HCT116 (cell line): ENCODE results near the gene HES5. TPM values are rescaled to one million over a fixed set of nuclear protein-coding genes. Genes with fewer than 3 reads are reported as not detected.

Experiments used
- ATAC-seq: fragments of 200-7000 bp; cut with Tn5 transposase; 2 replicates; pipeline ENCODE4 v1.9.1; 2020; ENCODE audit warnings: mild to moderate bottlenecking, moderate library complexity
- BruUV-seq: library from RNA; stranded (reverse); fragments of 400-500 nt; replicated peaks from 2 replicates; lab custom pipeline; 2021; lab: Mats Ljungman, UMichigan
- CTCF ChIA-PET: fragments of 300-600 bp; sonication (Branson Sonifier 250); formaldehyde crosslinking; loops from one replicate; lab custom pipeline; 2021; ENCODE audit warnings: antibody characterized with exemption; lab: Charles Lee
- POLR2A ChIA-PET: fragments of 300-600, 350-600 bp; sonication (Branson Sonifier 250); formaldehyde crosslinking; loops from one replicate; lab custom pipeline; 2021; ENCODE audit warnings: antibody characterized with exemption; lab: Charles Lee
- RAD21 ChIA-PET, 2 experiments: fragments of 300-600 bp; sonication (Branson Sonifier 250); formaldehyde crosslinking; loops; one replicate each; lab custom pipeline; 2023; ENCODE audit warnings: low total read pairs in 2 of 2; ENCODE audit not compliant: uncharacterized antibody in 2 of 2, unreplicated experiment in 2 of 2, low non-redundant PET in 1 of 2; lab: Charles Lee
- DNase-seq: peaks from one replicate; pipeline ENCODE4 v3.0.0-alpha.2; 2010; ENCODE audit warnings: low read depth, low spot score
- H2AFZ ChIP-seq: fragments of 200-600 bp; shearing (Covaris generic), sonication (generic); 2 replicates; pipeline ENCODE4 v1.6.1; 2017; ENCODE audit warnings: low read depth, mixed run types, mixed read lengths, antibody characterized with exemption, low read length; ENCODE audit not compliant: poor library complexity, severe bottlenecking
- H3K27ac ChIP-seq: 2 replicates; pipeline ENCODE4 v1.5.1; 2012; ENCODE audit warnings: low read depth, low read length
- H3K27me3 ChIP-seq: fragments of 200-600 bp; sonication (generic); 2 replicates; pipeline ENCODE4 v1.6.1; 2016; ENCODE audit warnings: mixed run types, low read length, mixed read lengths; ENCODE audit not compliant: insufficient read depth
- H3K36me3 ChIP-seq, 2 experiments: fragments of 200-500 bp in 1 of 2; fragments of 200-600 bp in 1 of 2; sonication (Bioruptor generic) in 1 of 2; sonication (generic) in 1 of 2; 2 replicates each; pipeline versions ENCODE4 v1.5.1 to v1.6.1; 2014 to 2016; ENCODE audit warnings: low read length in 2 of 2, inconsistent platforms in 1 of 2, mixed read lengths in 1 of 2, mixed run types in 1 of 2; ENCODE audit not compliant: insufficient read depth in 2 of 2, control insufficient read depth in 1 of 2
- H3K4me1 ChIP-seq, 2 experiments: fragments of 200-600 bp in 1 of 2; sonication (generic) in 1 of 2; 2 replicates each; pipeline versions ENCODE4 v1.5.1 to v1.6.1; 2012 to 2017; ENCODE audit warnings: low read length in 2 of 2, inconsistent platforms in 1 of 2, mild to moderate bottlenecking in 1 of 2, mixed read lengths in 1 of 2, mixed run types in 1 of 2, moderate library complexity in 1 of 2; ENCODE audit not compliant: insufficient read depth in 2 of 2, control insufficient read depth in 1 of 2
- H3K4me2 ChIP-seq: fragments of 200-600 bp; sonication (generic); 2 replicates; pipeline ENCODE4 v1.6.1; 2017; ENCODE audit warnings: mixed run types, low read length, mixed read lengths
- H3K4me3 ChIP-seq, 2 experiments: fragments of 200-600 bp in 1 of 2; sonication (generic) in 1 of 2; replicated peaks in 1 of 2; 2 replicates each; pipeline ENCODE4 v1.5.1; 2011 to 2016; ENCODE audit warnings: low read length in 2 of 2, control low read depth in 1 of 2, low read depth in 1 of 2, mild to moderate bottlenecking in 1 of 2, mixed read lengths in 1 of 2, mixed run types in 1 of 2
- H3K79me2 ChIP-seq: fragments of 200-600 bp; sonication (generic); 2 replicates; pipeline ENCODE4 v1.6.1; 2017; ENCODE audit warnings: mild to moderate bottlenecking, mixed run types, low read length, moderate library complexity, mixed read lengths; ENCODE audit not compliant: insufficient read depth
- H3K9ac ChIP-seq: fragments of 200-600 bp; sonication (generic); 2 replicates; pipeline ENCODE4 v1.6.1; 2016; ENCODE audit warnings: low read length, mixed read lengths
- H3K9me2 ChIP-seq: fragments of 200-600 bp; sonication (generic), shearing (Covaris generic); 2 replicates; pipeline ENCODE4 v1.6.1; 2017; ENCODE audit warnings: mixed run types, mild to moderate bottlenecking, moderate library complexity; ENCODE audit not compliant: insufficient read depth
- H3K9me3 ChIP-seq, 2 experiments: fragments of 200-500 bp in 1 of 2; fragments of 200-600 bp in 1 of 2; sonication (Bioruptor generic) in 1 of 2; sonication (generic) in 1 of 2; 2 replicates each; pipeline ENCODE4 v1.6.1; 2014 to 2017; ENCODE audit warnings: low read length in 2 of 2, mixed read lengths in 2 of 2, inconsistent platforms in 1 of 2, low read depth in 1 of 2, mild to moderate bottlenecking in 1 of 2, mixed run types in 1 of 2, moderate library complexity in 1 of 2; ENCODE audit not compliant: control insufficient read depth in 1 of 2, insufficient read depth in 1 of 2
- H4K20me1 ChIP-seq: fragments of 200-600 bp; sonication (generic), shearing (Covaris generic); 2 replicates; pipeline ENCODE4 v1.6.1; 2017; ENCODE audit warnings: mixed run types, mild to moderate bottlenecking, moderate library complexity; ENCODE audit not compliant: insufficient read depth
- CTCF ChIP-seq, 3 experiments: fragments of 200-600 bp in 1 of 3; sonication (generic) in 1 of 3; IDR thresholded peaks in 2 of 3; conservative IDR thresholded peaks in 1 of 3; 2 replicates each; pipeline ENCODE4 v1.5.1; 2012 to 2017; ENCODE audit warnings: low read depth in 2 of 3, low read length in 2 of 3, antibody characterized with exemption in 1 of 3, borderline replicate concordance in 1 of 3, control low read depth in 1 of 3, mild to moderate bottlenecking in 1 of 3, mixed read lengths in 1 of 3, mixed run types in 1 of 3, moderate library complexity in 1 of 3; ENCODE audit not compliant: insufficient read depth in 1 of 3
- EZH2 ChIP-seq: fragments of 200-600 bp; sonication (generic); IDR thresholded peaks from 2 replicates; pipeline ENCODE4 v1.6.1; 2017; ENCODE audit warnings: antibody characterized with exemption, mixed run types
- POLR2A ChIP-seq: IDR thresholded peaks from 2 replicates; pipeline ENCODE4 v1.7.0; 2011; ENCODE audit warnings: borderline replicate concordance; ENCODE audit not compliant: insufficient read depth, insufficient read length; ENCODE audit errors: extremely low read depth
- SRF ChIP-seq: IDR thresholded peaks from 2 replicates; pipeline ENCODE4 v1.6.1; 2012; ENCODE audit warnings: low read depth
- ZBTB33 ChIP-seq: IDR thresholded peaks from 2 replicates; pipeline ENCODE4 v1.6.1; 2011; ENCODE audit warnings: mild to moderate bottlenecking, low read length, moderate library complexity; ENCODE audit not compliant: insufficient replicate concordance; ENCODE audit errors: extremely low read depth
- ZFX ChIP-seq: fragments of 450-650 bp; IDR thresholded peaks from 2 replicates; pipeline ENCODE4 v1.6.1; 2017
- intact Hi-C: fragments of 100-400 bp; cut with micrococcal nuclease; formaldehyde crosslinking; loops from 2 replicates; pipeline ENCODE4 v1.10.0; 2022
- total RNA-seq: library from RNA; stranded (reverse); gene quantifications from one replicate; pipeline ENCODE4 v1.2.1, GENCODE V29; 2021; ENCODE audit not compliant: unreplicated experiment

Gene HES5
- total RNA-seq, 1 experiment from 2014 or later, result not detected

- ChIA-PET RAD21 (no interaction called here), CTCF (no interaction called here)
- H3K9me3 ChIP-seq, result no peaks in the 10 kb centered on the region
These were observed 10.3 kb downstream of the HES5 start for GRCh38 chr1:2519729-2520128.

More at GRCh38 chr1:2519729-2520128, 10.3 kb downstream of the HES5 start:
- BruUV-seq, result no TSS peak
- peaks cover 15 to 22% of the 10 kb centered on the region in 2 experiments; a peak in 3 of 4 replicates for H3K36me3 ChIP-seq
- H3K9me2 ChIP-seq, result no peaks in the 10 kb centered on the region
- H3K4me2 ChIP-seq, result no peak overlapping the region
- POLR2A ChIA-PET, result no interaction called here
- H3K4me1 ChIP-seq, result peaks cover 3% of the 10 kb centered on the region in 2 experiments; a peak in 3 of 4 replicates
- peaks cover 37% of the 10 kb centered on the region for H3K79me2 ChIP-seq
- TF ChIP-seq ZFX, result no peak
- no peak for TF ChIP-seq POLR2A
- TF ChIP-seq SRF, result no peak
- no peak for TF ChIP-seq ZBTB33
- TF ChIP-seq CTCF (IDR thresholded peaks at IDR 0.05 in 2 of 3, conservative IDR thresholded peaks at IDR 0.05 in 1 of 3; ENCODE audit: borderline replicate concordance in 1 of 3, insufficient read depth in 1 of 3, low read depth in 2 of 3, low read length in 2 of 3), result no peak
- no peak for TF ChIP-seq EZH2
- H3K27ac ChIP-seq, result no peak overlapping the region
- no peaks in the 10 kb centered on the region for H3K27me3 ChIP-seq
- H4K20me1 ChIP-seq, result peaks cover 1% of the 10 kb centered on the region; the same call in 1 of the 2 replicates
- H3K9ac ChIP-seq, result no peak overlapping the region
- H2AFZ ChIP-seq, result no peak overlapping the region
- ATAC-seq (no peak), DNase-seq (no peak)
- H3K4me3 ChIP-seq, result no peak overlapping the region
- intact Hi-C loops, result no loop called here
